ENCODE measurements around the gene GALNT18. TPM values are rescaled to one million over a fixed set of nuclear protein-coding genes. Genes with fewer than 3 reads are reported as not detected.

GALNT18 gene
- total RNA-seq, 1 donor from 2014 or later, result 22.1 TPM

GRCh38 chr11:11439591-11439990 is 182.2 kb downstream of the GALNT18 start:
- H3K9me3 ChIP-seq, result no peaks in the 10 kb centered on the region
- intact Hi-C loops (cut with DNase I), result no loop called here
- no peaks in the 10 kb centered on the region for H3K27me3 ChIP-seq
- TF ChIP-seq POLR2AphosphoS5 (IDR thresholded peaks at IDR 0.05; ENCODE audit: insufficient read depth in 1 of 2, low read depth in 1 of 2), result no peak
- no peak for TF ChIP-seq POLR2A (IDR thresholded peaks at IDR 0.05)
- TF ChIP-seq CTCF (IDR thresholded peaks at IDR 0.05), result no peak
- H3K36me3 ChIP-seq, result no peaks in the 10 kb centered on the region
- DNase-seq (ENCODE audit: extremely low spot score in 2 of 2), result no peak
- peaks cover 3% of the 10 kb centered on the region for H3K4me1 ChIP-seq
- H3K27ac ChIP-seq, result no peak overlapping the region
- H3K4me3 ChIP-seq, result no peak overlapping the region

GRCh38 chr11:11436715-11437313 is 185.0 kb downstream of the GALNT18 start:
- H3K36me3 ChIP-seq, result no peaks in the 10 kb centered on the region
- H3K27ac ChIP-seq, result no peak overlapping the region
- H3K27me3 ChIP-seq, result no peaks in the 10 kb centered on the region
- no peak overlapping the region for H3K4me3 ChIP-seq
- no peaks in the 10 kb centered on the region for H3K4me1 ChIP-seq
- H3K9me3 ChIP-seq, result no peaks in the 10 kb centered on the region
- DNase-seq (ENCODE audit: extremely low spot score in 2 of 2), result no peak
- intact Hi-C loops (cut with DNase I), result no loop called here
- no peak for TF ChIP-seq POLR2A (IDR thresholded peaks at IDR 0.05)
- TF ChIP-seq CTCF (IDR thresholded peaks at IDR 0.05), result no peak
- TF ChIP-seq POLR2AphosphoS5 (IDR thresholded peaks at IDR 0.05; ENCODE audit: insufficient read depth in 1 of 2, low read depth in 1 of 2), result no peak

GRCh38 chr11:11435635-11436034 is 186.2 kb downstream of the GALNT18 start:
- no peaks in the 10 kb centered on the region for H3K4me1 ChIP-seq
- TF ChIP-seq POLR2AphosphoS5 (IDR thresholded peaks at IDR 0.05; ENCODE audit: insufficient read depth in 1 of 2, low read depth in 1 of 2), result no peak
- no peak for TF ChIP-seq CTCF (IDR thresholded peaks at IDR 0.05)
- no peak for TF ChIP-seq POLR2A (IDR thresholded peaks at IDR 0.05)
- H3K27ac ChIP-seq, result no peak overlapping the region
- DNase-seq (ENCODE audit: extremely low spot score in 2 of 2), result no peak
- intact Hi-C loops (cut with DNase I), result no loop called here
- no peaks in the 10 kb centered on the region for H3K27me3 ChIP-seq
- no peak overlapping the region for H3K4me3 ChIP-seq
- H3K9me3 ChIP-seq, result no peaks in the 10 kb centered on the region
- H3K36me3 ChIP-seq, result no peaks in the 10 kb centered on the region

GRCh38 chr11:11433960-11434359 is 187.8 kb downstream of the GALNT18 start:
- TF ChIP-seq POLR2A (IDR thresholded peaks at IDR 0.05) (no peak), POLR2AphosphoS5 (IDR thresholded peaks at IDR 0.05; ENCODE audit: insufficient read depth in 1 of 2, low read depth in 1 of 2) (no peak), CTCF (IDR thresholded peaks at IDR 0.05) (no peak)
- Histone ChIP-seq H3K9me3 (no peaks in the 10 kb centered on the region), H3K27me3 (no peaks in the 10 kb centered on the region), H3K36me3 (no peaks in the 10 kb centered on the region), H3K27ac (no peak overlapping the region), H3K4me3 (no peak overlapping the region), H3K4me1 (no peaks in the 10 kb centered on the region)
- no peak for DNase-seq (ENCODE audit: extremely low spot score in 2 of 2)
- intact Hi-C loops (cut with DNase I), result no loop called here

GRCh38 chr11:11432621-11433319 is 189.0 kb downstream of the GALNT18 start:
- intact Hi-C loops (cut with DNase I), result no loop called here
- Histone ChIP-seq H3K27me3 (no peaks in the 10 kb centered on the region), H3K9me3 (no peaks in the 10 kb centered on the region), H3K4me3 (no peak overlapping the region), H3K36me3 (no peaks in the 10 kb centered on the region), H3K27ac (no peak overlapping the region), H3K4me1 (peaks cover 3% of the 10 kb centered on the region)
- DNase-seq (ENCODE audit: extremely low spot score in 2 of 2), result no peak
- TF ChIP-seq POLR2AphosphoS5 (IDR thresholded peaks at IDR 0.05; ENCODE audit: insufficient read depth in 1 of 2, low read depth in 1 of 2) (no peak), CTCF (IDR thresholded peaks at IDR 0.05) (no peak), POLR2A (IDR thresholded peaks at IDR 0.05) (no peak)
